ENCODE results near the gene ZNF718. TPM values are rescaled to one million over a fixed set of nuclear protein-coding genes. Genes with fewer than 3 reads are reported as not detected.

ZNF718 gene
- 4.9 and 6.2 TPM in 2 replicates for total RNA-seq

GRCh38 chr4:124275-125081 lies at the start of gene ZNF718:
TSS of gene ZNF718 (plus strand) at chr4:124501. CDS start at chr4:124671, 170 bp downstream.

Other genes with a start within 250 kb of the ZNF718 start
- gene ZNF595, start 71.2 kb upstream of the ZNF718 start, total RNA-seq: 5.5 and 13.2 TPM in 2 replicates
- gene ZNF732, start 181.0 kb downstream of the ZNF718 start, total RNA-seq: 0.97 and 2.1 TPM in 2 replicates
- gene ZNF141, start 213.3 kb downstream of the ZNF718 start, total RNA-seq: 9.1 and 13.5 TPM in 2 replicates